Body of pancreas (tissue), 4 donors: ENCODE data around the gene AKT1S1. TPM values are rescaled to one million over a fixed set of nuclear protein-coding genes. Genes with fewer than 3 reads are reported as not detected.

Experiments
- ATAC-seq: fragments of 150-250 bp; one replicate; pipeline ENCODE4 v1.9.1; 2016
- DNase-seq, 4 donors: peaks; one replicate each; pipeline ENCODE4 v3.0.0-alpha.2; 2019
- H3K27ac ChIP-seq, 4 donors: fragments of 200-600 bp; sonication (generic); 1 replicate in 3 of 4; 2 replicates in 1 of 4; pipeline versions ENCODE4 v1.5.1 to v1.6.1; 2016 to 2019; ENCODE audit warnings: mild to moderate bottlenecking in 1 of 4, mixed read lengths in 1 of 4, moderate library complexity in 1 of 4
- H3K27me3 ChIP-seq, 2 donors: fragments of 200-600 bp; sonication (generic); one replicate each; pipeline ENCODE4 v1.6.0; 2016; ENCODE audit warnings: mild to moderate bottlenecking in 1 of 2
- H3K36me3 ChIP-seq, 2 donors: fragments of 200-600 bp; sonication (generic); replicated peaks in 1 of 2; 2 replicates each; pipeline ENCODE4 v1.5.1; 2016; ENCODE audit warnings: low read depth in 2 of 2; ENCODE audit not compliant: insufficient read depth in 1 of 2
- H3K4me1 ChIP-seq: fragments of 200-600 bp; sonication (generic); one replicate; pipeline ENCODE4 v1.6.0; 2016
- H3K4me3 ChIP-seq, 2 donors: fragments of 200-600 bp; sonication (generic); 1 replicate in 1 of 2; 2 replicates in 1 of 2; pipeline ENCODE4 v1.5.1; 2016 to 2019
- H3K9me3 ChIP-seq, 3 donors: fragments of 200-600 bp; sonication (generic); 1 replicate in 2 of 3; 2 replicates in 1 of 3; pipeline ENCODE4 v1.5.1; 2016
- CTCF ChIP-seq, 7 experiments: fragments of 450-650 bp in 4 of 7; fragments of 200-600 bp in 3 of 7; sonication (generic) in 3 of 7; IDR thresholded peaks; one replicate each; pipeline ENCODE4 v1.5.1; 2016 to 2019; ENCODE audit warnings: antibody characterized with exemption in 7 of 7
- POLR2A ChIP-seq, 3 donors: fragments of 450-650 bp; IDR thresholded peaks; one replicate each; pipeline ENCODE4 v1.6.1; 2016; ENCODE audit warnings: antibody characterized with exemption in 3 of 3, mild to moderate bottlenecking in 2 of 3
- WGBS, 2 donors: methylation state at CpG; one replicate each; pipeline ENCODE4 v1.1.5; 2017; 5-methylcytosine and 5-hydroxymethylcytosine counted together
- intact Hi-C: fragments of 100-400 bp; cut with DNase I; formaldehyde crosslinking; loops from one replicate; pipeline ENCODE4 v1.15.1; 2023
- total RNA-seq, 2 donors: library from RNA; depleted of rRNA; stranded (reverse); fragments of >200 nt; gene quantifications; one replicate each; pipeline ENCODE4 v1.1.0, GENCODE V29; 2016

The AKT1S1 gene
- total RNA-seq, 2 donors from 2014 or later = 7.5 to 20.1 TPM

GRCh38 chr19:49883094-49883493 is 5.9 kb upstream of the AKT1S1 start:
- Histone ChIP-seq H3K27ac (no peak overlapping the region), H3K4me3 (no peak overlapping the region), H3K36me3 (peaks cover 36 to 42% of the 10 kb centered on the region in 2 donors), H3K4me1 (peaks cover 8% of the 10 kb centered on the region), H3K9me3 (no peaks in the 10 kb centered on the region), H3K27me3 (no peaks in the 10 kb centered on the region)
- intact Hi-C loops = no loop called here
- DNase-seq (no peak), ATAC-seq (no peak)
- TF ChIP-seq POLR2A (IDR thresholded peaks at IDR 0.05) (no peak), CTCF (IDR thresholded peaks at IDR 0.05) (no peak)
- WGBS, 2 donors = 93 to 95% methylated on average over 5 of the region's 5 CpGs

- Histone ChIP-seq H3K36me3 (peaks cover 36 to 42% of the 10 kb centered on the region in 2 donors), H3K27me3 (no peaks in the 10 kb centered on the region), H3K4me3 (no peak overlapping the region), H3K4me1 (peaks cover 10% of the 10 kb centered on the region), H3K9me3 (no peaks in the 10 kb centered on the region), H3K27ac (no peak overlapping the region)
- ATAC-seq (no peak), DNase-seq (no peak)
- intact Hi-C loops = no loop called here
- WGBS, 2 donors = 95% methylated on average over 12 of the region's 14 CpGs; no CpG with 5 or more reads in 1 of the 2 donors
- no peak for TF ChIP-seq POLR2A (IDR thresholded peaks at IDR 0.05)
- no peak for TF ChIP-seq CTCF (IDR thresholded peaks at IDR 0.05)
Measured at GRCh38 chr19:49882643-49883042, 5.5 kb upstream of the AKT1S1 start.

GRCh38 chr19:49881672-49882394 is 4.7 kb upstream of the AKT1S1 start:
- Histone ChIP-seq H3K4me1 (peaks cover 10% of the 10 kb centered on the region), H3K36me3 (peaks cover 36 to 42% of the 10 kb centered on the region in 2 donors), H3K27me3 (no peaks in the 10 kb centered on the region), H3K27ac (no peak overlapping the region), H3K4me3 (no peak overlapping the region), H3K9me3 (no peaks in the 10 kb centered on the region)
- intact Hi-C loops = no loop called here
- WGBS, 2 donors = 91 to 92% methylated on average over 25 to 31 of the region's 31 CpGs
- DNase-seq (peak in 1 of 4 donors; percentile 11), ATAC-seq (no peak)
- TF ChIP-seq CTCF (IDR thresholded peaks at IDR 0.05) = no peak
- TF ChIP-seq POLR2A (IDR thresholded peaks at IDR 0.05) = no peak

GRCh38 chr19:49881186-49881585 is 4.0 kb upstream of the AKT1S1 start:
- Histone ChIP-seq H3K4me3 (no peak overlapping the region), H3K27me3 (no peaks in the 10 kb centered on the region), H3K9me3 (no peaks in the 10 kb centered on the region), H3K27ac (no peak overlapping the region), H3K4me1 (peaks cover 10% of the 10 kb centered on the region), H3K36me3 (peaks cover 36 to 42% of the 10 kb centered on the region in 2 donors)
- TF ChIP-seq POLR2A (IDR thresholded peaks at IDR 0.05) (no peak), CTCF (IDR thresholded peaks at IDR 0.05) (no peak)
- 95 to 96% methylated on average over 5 to 17 of the region's 17 CpGs for WGBS, 2 donors
- intact Hi-C loops = no loop called here
- ATAC-seq (no peak), DNase-seq (peak in 1 of 4 donors; percentile 8)
